ENCODE measurements around the gene GJA8. TPM values are rescaled to one million over a fixed set of nuclear protein-coding genes. Genes with fewer than 3 reads are reported as not detected.
"Not testable (repeated sequence)": the region's sequence is repeated elsewhere in the genome, so short reads cannot be mapped to it uniquely, and the experiment has no call there.

Gene GJA8
- not detected for total RNA-seq
- polyA plus RNA-seq = not detected
- long read RNA-seq, donor 1 = 0 reads
- long read RNA-seq, donor 2 = 0 reads
- long read RNA-seq, donor 3 = 0 reads
- long read RNA-seq, donor 4 = 0 reads
- long read RNA-seq, donor 5 = 0 reads
- long read RNA-seq, donor 6 = 0 reads
- long read RNA-seq, donor 7, partial matches to known transcripts = 0 of 2 reads
- long read RNA-seq, donor 7, other reads (novel, unspliced or antisense) = 0 of 2 reads
- long read RNA-seq, donor 8 = 0 reads
- long read RNA-seq, donor 9 = 0 reads
- long read RNA-seq, donor 10 = 0 reads

DNA sequence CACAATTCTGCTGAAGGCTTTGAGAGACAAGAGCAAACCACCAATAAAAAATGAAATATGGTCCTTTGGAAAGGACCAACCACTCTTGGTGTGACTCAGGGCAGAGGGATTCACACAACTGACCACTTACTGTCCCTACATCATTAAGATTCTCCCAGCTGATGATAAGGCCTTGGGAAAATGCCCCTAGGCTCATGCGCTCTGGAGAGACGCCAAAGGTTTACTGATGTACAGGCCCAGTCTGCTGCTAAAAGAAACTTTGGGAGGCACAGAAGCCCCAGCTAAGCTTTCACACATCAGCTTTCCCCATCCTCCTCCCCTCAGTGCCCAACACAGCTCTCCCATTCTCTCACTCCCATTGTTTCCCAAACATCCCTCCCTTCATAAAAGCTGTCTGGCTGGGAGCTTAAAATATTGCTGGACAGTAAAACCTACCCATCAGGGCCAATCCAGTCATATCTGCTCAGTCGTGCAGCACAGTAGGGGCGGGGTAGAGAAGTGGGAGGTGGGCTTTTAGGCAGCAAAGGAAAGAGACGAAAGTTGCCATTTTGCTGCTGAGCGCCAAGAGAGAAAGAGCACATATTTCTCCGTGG lies at the start of gene GJA8:
GJA8 (plus strand) TSS at position 543 of the 593 bp plus-strand sequence. CDS start 5,161 bp downstream, outside the sequence.
- no peaks in the 10 kb centered on the region for H3K36me3 ChIP-seq (ENCODE audit: control insufficient read depth in 2 of 2, insufficient read depth in 2 of 2, low read length in 1 of 2)
- no peaks in the 10 kb centered on the region for H3K4me1 ChIP-seq (ENCODE audit: control insufficient read depth in 2 of 2, insufficient read depth in 2 of 2, low read length in 2 of 2)
- WGBS = 98% methylated on average over 7 of the region's 7 CpGs
- H3K27me3 ChIP-seq (ENCODE audit: control insufficient read depth in 2 of 2, insufficient read depth in 1 of 2, low read length in 1 of 2) = no peaks in the 10 kb centered on the region
- DNase-seq (ENCODE audit: low read depth in 6 of 9, low spot score in 9 of 9) = no peak
- no peak within 1 kb of the TSS for H3K4me3 ChIP-seq (ENCODE audit: low read length in 2 of 2)
- H3K9me3 ChIP-seq (ENCODE audit: control insufficient read depth in 2 of 2, insufficient read depth in 1 of 2, low read length in 1 of 2) = no peaks in the 10 kb centered on the region
- no peak within 1 kb of the TSS for H3K27ac ChIP-seq (ENCODE audit: low read depth in 1 of 2, low read length in 1 of 2)

DNA sequence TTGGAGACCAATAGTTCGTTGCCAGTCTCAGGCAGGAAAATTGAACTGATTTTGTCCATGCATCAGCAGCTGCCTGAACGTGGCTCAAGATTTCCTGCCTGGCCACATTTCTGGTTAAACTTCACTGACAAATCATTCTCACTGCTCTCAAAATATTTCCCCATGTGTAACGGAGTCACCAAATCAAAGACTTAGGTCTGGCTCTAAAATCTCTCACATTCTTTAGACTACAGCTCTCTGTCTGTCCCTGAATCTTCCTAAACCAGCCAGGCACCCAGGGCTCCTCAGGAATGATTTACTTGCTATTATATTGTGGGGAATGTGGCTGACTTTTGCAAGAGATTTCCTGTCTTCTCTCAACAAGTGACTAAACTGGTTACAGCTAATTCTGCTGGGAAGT lies 49.2 kb upstream of the GJA8 start:
- no peak for DNase-seq (ENCODE audit: low read depth in 6 of 9, low spot score in 9 of 9)
- H3K4me3 ChIP-seq (ENCODE audit: low read length in 2 of 2) = no peak overlapping the region
- H3K36me3 ChIP-seq (ENCODE audit: control insufficient read depth in 2 of 2, insufficient read depth in 2 of 2, low read length in 1 of 2) = no peaks in the 10 kb centered on the region

DNA sequence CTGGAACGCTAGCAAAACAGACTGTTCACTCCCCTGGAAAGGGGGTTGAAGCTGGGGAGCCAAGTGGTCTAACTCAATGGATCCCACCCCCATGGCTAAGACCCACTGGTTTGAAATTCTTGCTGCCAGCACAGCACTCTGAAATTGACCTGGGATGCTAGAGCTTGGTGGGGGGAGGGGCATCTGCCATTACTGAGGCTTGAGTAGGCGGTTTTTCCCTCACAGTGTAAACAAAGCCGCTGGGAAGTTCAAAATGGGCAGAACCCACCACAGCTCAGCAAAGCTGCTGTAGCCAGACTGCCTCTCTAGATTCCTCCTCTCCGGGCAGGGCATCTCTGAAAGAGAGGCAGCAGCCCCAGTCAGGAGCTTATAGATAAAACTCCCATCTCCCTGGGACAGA lies 47.6 kb upstream of the GJA8 start:
- WGBS = 93% methylated on average over 4 of the region's 4 CpGs
- H3K27ac ChIP-seq (ENCODE audit: low read depth in 1 of 2, low read length in 1 of 2); H3K36me3 ChIP-seq (ENCODE audit: control insufficient read depth in 2 of 2, insufficient read depth in 2 of 2, low read length in 1 of 2); H3K9me3 ChIP-seq (ENCODE audit: control insufficient read depth in 2 of 2, insufficient read depth in 1 of 2, low read length in 1 of 2); H3K27me3 ChIP-seq (ENCODE audit: control insufficient read depth in 2 of 2, insufficient read depth in 1 of 2, low read length in 1 of 2); H3K4me1 ChIP-seq (ENCODE audit: control insufficient read depth in 2 of 2, insufficient read depth in 2 of 2, low read length in 2 of 2); DNase-seq (ENCODE audit: low read depth in 6 of 9, low spot score in 9 of 9); H3K4me3 ChIP-seq (ENCODE audit: low read length in 2 of 2): not testable (repeated sequence)

More for the DNA sequence above, 49.2 kb upstream of the GJA8 start:
- WGBS = 60% methylated on average over 3 of the region's 3 CpGs
- Histone ChIP-seq H3K4me1 (ENCODE audit: control insufficient read depth in 2 of 2, insufficient read depth in 2 of 2, low read length in 2 of 2) (no peaks in the 10 kb centered on the region), H3K27me3 (ENCODE audit: control insufficient read depth in 2 of 2, insufficient read depth in 1 of 2, low read length in 1 of 2) (no peaks in the 10 kb centered on the region), H3K9me3 (ENCODE audit: control insufficient read depth in 2 of 2, insufficient read depth in 1 of 2, low read length in 1 of 2) (no peaks in the 10 kb centered on the region), H3K27ac (ENCODE audit: low read depth in 1 of 2, low read length in 1 of 2) (no peak overlapping the region)

DNA sequence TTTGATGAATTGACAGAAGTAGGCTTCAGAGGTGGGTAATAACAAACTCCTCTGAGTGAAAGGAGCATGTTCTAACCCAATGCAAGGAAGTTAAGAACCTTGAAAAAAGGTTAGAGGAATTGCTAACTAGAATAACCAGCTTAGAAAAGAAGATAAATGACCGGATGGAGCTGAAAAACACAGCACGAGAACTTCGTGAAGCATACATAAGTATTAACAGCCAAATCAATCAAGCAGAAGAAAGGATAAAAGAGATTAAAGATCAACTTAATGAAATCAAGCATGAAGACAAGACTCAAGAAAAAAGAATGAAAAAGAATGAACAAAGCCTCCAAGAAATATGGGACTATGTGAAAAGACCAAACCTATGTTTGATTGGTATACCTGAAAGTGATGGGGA lies 46.6 kb upstream of the GJA8 start:
- not testable (repeated sequence) for H3K9me3 ChIP-seq (ENCODE audit: control insufficient read depth in 2 of 2, insufficient read depth in 1 of 2, low read length in 1 of 2); H3K27ac ChIP-seq (ENCODE audit: low read depth in 1 of 2, low read length in 1 of 2); DNase-seq (ENCODE audit: low read depth in 6 of 9, low spot score in 9 of 9); H3K36me3 ChIP-seq (ENCODE audit: control insufficient read depth in 2 of 2, insufficient read depth in 2 of 2, low read length in 1 of 2); H3K4me1 ChIP-seq (ENCODE audit: control insufficient read depth in 2 of 2, insufficient read depth in 2 of 2, low read length in 2 of 2); H3K4me3 ChIP-seq (ENCODE audit: low read length in 2 of 2); H3K27me3 ChIP-seq (ENCODE audit: control insufficient read depth in 2 of 2, insufficient read depth in 1 of 2, low read length in 1 of 2)
- WGBS = 92% methylated on average over 3 of the region's 3 CpGs

DNA sequence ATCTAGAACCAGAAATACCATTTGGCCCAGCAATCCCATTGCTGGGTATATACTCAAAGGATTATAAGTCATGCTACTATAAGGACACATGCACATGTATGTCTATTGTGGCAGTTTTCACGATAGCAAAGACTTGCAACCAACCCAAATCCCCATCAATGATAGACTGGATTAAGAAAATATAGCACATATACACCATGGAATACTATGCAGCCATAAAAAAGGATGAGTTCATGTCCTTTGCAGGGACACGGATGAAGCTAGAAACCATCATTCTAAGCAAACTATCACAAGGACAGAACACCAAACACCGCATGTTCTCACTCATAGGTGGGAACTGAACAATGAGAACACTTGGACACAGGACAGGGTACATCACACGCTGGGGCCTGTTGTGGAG lies 35.4 kb upstream of the GJA8 start:
- not testable (repeated sequence) for H3K9me3 ChIP-seq (ENCODE audit: control insufficient read depth in 2 of 2, insufficient read depth in 1 of 2, low read length in 1 of 2); H3K4me1 ChIP-seq (ENCODE audit: control insufficient read depth in 2 of 2, insufficient read depth in 2 of 2, low read length in 2 of 2); H3K27me3 ChIP-seq (ENCODE audit: control insufficient read depth in 2 of 2, insufficient read depth in 1 of 2, low read length in 1 of 2); H3K27ac ChIP-seq (ENCODE audit: low read depth in 1 of 2, low read length in 1 of 2); H3K4me3 ChIP-seq (ENCODE audit: low read length in 2 of 2); H3K36me3 ChIP-seq (ENCODE audit: control insufficient read depth in 2 of 2, insufficient read depth in 2 of 2, low read length in 1 of 2); DNase-seq (ENCODE audit: low read depth in 6 of 9, low spot score in 9 of 9)
- WGBS = 95% methylated on average over 4 of the region's 4 CpGs

DNA sequence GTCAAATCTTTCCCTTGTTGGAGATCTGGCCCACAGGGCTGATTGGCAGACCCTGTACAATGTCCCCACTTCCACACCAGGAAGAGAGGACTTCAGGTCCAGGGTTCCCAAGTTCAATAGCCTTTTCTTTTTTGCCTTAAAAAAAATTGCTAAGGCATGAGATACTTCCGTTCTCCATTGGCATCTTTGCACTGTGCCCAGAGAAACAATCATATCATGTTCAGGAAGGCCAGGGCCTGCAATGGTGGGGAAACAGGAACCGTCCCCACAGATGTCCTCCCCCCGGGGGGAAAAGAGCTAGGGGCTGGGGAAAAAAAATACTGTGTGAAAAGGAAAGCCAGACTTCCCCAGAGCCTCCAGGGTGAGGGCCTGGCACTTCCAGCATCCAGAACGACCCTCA lies 24.6 kb upstream of the GJA8 start:
- H3K4me3 ChIP-seq (ENCODE audit: low read length in 2 of 2) = no peak overlapping the region
- no peaks in the 10 kb centered on the region for H3K4me1 ChIP-seq (ENCODE audit: control insufficient read depth in 2 of 2, insufficient read depth in 2 of 2, low read length in 2 of 2)
- H3K27me3 ChIP-seq (ENCODE audit: control insufficient read depth in 2 of 2, insufficient read depth in 1 of 2, low read length in 1 of 2) = peaks cover 0 to 2% of the 10 kb centered on the region in 2 donors
- H3K27ac ChIP-seq (ENCODE audit: low read depth in 1 of 2, low read length in 1 of 2) = no peak overlapping the region
- 53% methylated on average over 4 of the region's 4 CpGs for WGBS
- DNase-seq (ENCODE audit: low read depth in 6 of 9, low spot score in 9 of 9) = no peak
- H3K36me3 ChIP-seq (ENCODE audit: control insufficient read depth in 2 of 2, insufficient read depth in 2 of 2, low read length in 1 of 2) = no peaks in the 10 kb centered on the region
- H3K9me3 ChIP-seq (ENCODE audit: control insufficient read depth in 2 of 2, insufficient read depth in 1 of 2, low read length in 1 of 2) = no peaks in the 10 kb centered on the region

DNA sequence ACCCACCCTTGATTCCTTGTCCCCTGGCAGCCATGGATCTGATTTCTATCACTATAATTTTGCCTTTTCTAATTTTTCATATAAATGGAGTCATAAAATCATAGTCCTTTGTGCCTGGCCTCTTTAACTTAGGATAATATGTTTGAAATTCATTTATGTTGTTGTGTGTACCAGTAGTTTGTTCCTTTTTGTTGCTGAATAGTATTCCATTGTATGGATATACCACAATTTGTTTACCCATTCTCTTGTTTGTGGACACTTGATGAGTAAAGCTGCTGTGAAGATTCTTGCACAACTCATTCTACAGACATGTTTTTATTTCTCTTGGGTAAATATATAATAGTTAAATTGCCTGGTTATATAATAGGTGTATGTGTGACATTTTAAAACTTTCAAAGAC lies 22.7 kb upstream of the GJA8 start:
- Histone ChIP-seq H3K27me3 (ENCODE audit: control insufficient read depth in 2 of 2, insufficient read depth in 1 of 2, low read length in 1 of 2) (peaks cover 0 to 2% of the 10 kb centered on the region in 2 donors), H3K36me3 (ENCODE audit: control insufficient read depth in 2 of 2, insufficient read depth in 2 of 2, low read length in 1 of 2) (no peaks in the 10 kb centered on the region), H3K27ac (ENCODE audit: low read depth in 1 of 2, low read length in 1 of 2) (no peak overlapping the region), H3K4me1 (ENCODE audit: control insufficient read depth in 2 of 2, insufficient read depth in 2 of 2, low read length in 2 of 2) (no peaks in the 10 kb centered on the region), H3K4me3 (ENCODE audit: low read length in 2 of 2) (no peak overlapping the region), H3K9me3 (ENCODE audit: control insufficient read depth in 2 of 2, insufficient read depth in 1 of 2, low read length in 1 of 2) (no peaks in the 10 kb centered on the region)
- no peak for DNase-seq (ENCODE audit: low read depth in 6 of 9, low spot score in 9 of 9)

DNA sequence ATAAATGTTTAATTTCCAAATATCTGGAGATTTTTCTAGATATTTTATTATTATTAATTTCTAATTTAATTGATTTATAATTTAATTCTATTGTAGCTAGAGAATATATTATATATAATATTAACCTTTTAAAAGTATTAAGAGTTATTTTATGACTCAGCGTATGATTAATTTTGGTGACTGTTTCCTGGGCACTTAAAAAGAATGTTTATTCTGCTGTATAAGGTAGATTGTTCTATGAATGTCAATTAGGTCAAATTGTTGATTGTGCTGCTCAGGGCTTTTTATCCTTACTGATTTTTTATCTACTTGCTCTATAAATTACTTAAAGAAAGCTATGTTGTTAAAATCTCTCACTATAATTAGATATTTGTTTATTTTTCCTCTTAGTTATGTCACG lies 20.1 kb upstream of the GJA8 start:
- no peaks in the 10 kb centered on the region for H3K36me3 ChIP-seq (ENCODE audit: control insufficient read depth in 2 of 2, insufficient read depth in 2 of 2, low read length in 1 of 2)
- no peak overlapping the region for H3K27ac ChIP-seq (ENCODE audit: low read depth in 1 of 2, low read length in 1 of 2)
- H3K4me3 ChIP-seq (ENCODE audit: low read length in 2 of 2) = no peak overlapping the region
- WGBS = 96% methylated on average over 2 of the region's 2 CpGs
- no peaks in the 10 kb centered on the region for H3K9me3 ChIP-seq (ENCODE audit: control insufficient read depth in 2 of 2, insufficient read depth in 1 of 2, low read length in 1 of 2)
- peaks cover 0 to 2% of the 10 kb centered on the region in 2 donors for H3K27me3 ChIP-seq (ENCODE audit: control insufficient read depth in 2 of 2, insufficient read depth in 1 of 2, low read length in 1 of 2)
- H3K4me1 ChIP-seq (ENCODE audit: control insufficient read depth in 2 of 2, insufficient read depth in 2 of 2, low read length in 2 of 2) = no peaks in the 10 kb centered on the region
- DNase-seq (ENCODE audit: low read depth in 6 of 9, low spot score in 9 of 9) = no peak

DNA sequence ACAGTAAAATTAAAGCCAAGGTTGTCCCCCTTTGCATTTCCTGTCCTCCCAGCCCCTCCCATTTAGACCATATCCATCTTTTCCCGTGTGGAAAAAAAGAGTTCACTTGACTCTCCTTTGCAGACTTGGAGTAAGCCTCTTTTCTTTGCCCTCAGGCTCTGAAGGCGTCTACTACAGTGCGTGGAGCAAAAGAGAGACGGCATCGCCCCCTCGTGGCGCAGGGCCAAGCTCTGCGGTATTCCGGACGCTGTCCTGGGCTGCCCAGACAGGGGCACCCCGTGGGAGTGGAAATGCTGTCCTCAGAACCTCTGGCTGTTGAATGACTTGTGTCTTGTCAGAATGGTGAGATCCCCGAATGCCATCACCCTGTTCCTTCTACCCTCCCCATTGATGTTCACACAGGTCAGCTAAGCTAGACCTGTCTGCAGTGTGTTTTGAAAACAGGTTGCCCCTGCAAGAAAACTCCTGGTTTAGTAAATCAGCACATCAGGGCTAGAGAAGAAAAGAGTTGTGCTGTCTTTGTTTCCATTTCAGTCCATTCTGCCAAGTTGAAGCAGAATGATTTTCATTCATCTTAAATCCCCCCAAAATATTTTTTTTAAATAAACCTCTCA lies 12.3 kb upstream of the GJA8 start:
- Histone ChIP-seq H3K27me3 (ENCODE audit: control insufficient read depth in 2 of 2, insufficient read depth in 1 of 2, low read length in 1 of 2) (no peaks in the 10 kb centered on the region), H3K36me3 (ENCODE audit: control insufficient read depth in 2 of 2, insufficient read depth in 2 of 2, low read length in 1 of 2) (no peaks in the 10 kb centered on the region), H3K4me1 (ENCODE audit: control insufficient read depth in 2 of 2, insufficient read depth in 2 of 2, low read length in 2 of 2) (no peaks in the 10 kb centered on the region), H3K9me3 (ENCODE audit: control insufficient read depth in 2 of 2, insufficient read depth in 1 of 2, low read length in 1 of 2) (no peaks in the 10 kb centered on the region), H3K4me3 (ENCODE audit: low read length in 2 of 2) (no peak overlapping the region), H3K27ac (ENCODE audit: low read depth in 1 of 2, low read length in 1 of 2) (no peak overlapping the region)
- peak; percentile 19 to 58 (median 32) for DNase-seq (ENCODE audit: low read depth in 6 of 9, low spot score in 9 of 9)
- 8% methylated on average over 12 of the region's 12 CpGs for WGBS

All from thymus (tissue), 14 donors.